Naive thymus-derived CD4-positive, alpha-beta T cell (primary cell): Measurements from ENCODE around the gene CACNG4. TPM values are rescaled to one million over a fixed set of nuclear protein-coding genes. Genes with fewer than 3 reads are reported as not detected.
"Not testable (repeated sequence)": the region's sequence is repeated elsewhere in the genome, so short reads cannot be mapped to it uniquely, and the experiment has no call there.

Experiments
- ATAC-seq: fragments of 150-1000 bp; cut with Tn5 transposase; 2 replicates; pipeline ENCODE4 v1.10.0; 2021; ENCODE audit warnings: mild to moderate bottlenecking, moderate library complexity
- CTCF ChIA-PET: fragments of 350-600 bp; sonication (Branson Sonifier 250); formaldehyde crosslinking; loops from one replicate; lab custom pipeline; 2021; ENCODE audit warnings: antibody characterized with exemption; lab: Charles Lee
- POLR2A ChIA-PET: fragments of 350-600 bp; sonication (Branson Sonifier 250); formaldehyde crosslinking; loops from one replicate; lab custom pipeline; 2021; ENCODE audit warnings: antibody characterized with exemption, inconsistent platforms; lab: Charles Lee
- DNase-seq, 9 donors: peaks; one replicate each; pipeline versions ENCODE4 v3.0.0 to v3.0.0-alpha.2; 2020 to 2022; ENCODE audit warnings: mixed read lengths in 1 of 9
- H3K27ac ChIP-seq: one replicate; pipeline ENCODE4 v1.7.0; 2013; ENCODE audit warnings: mild to moderate bottlenecking, low read depth, low read length, moderate library complexity
- H3K27me3 ChIP-seq, 2 donors: one replicate each; pipeline ENCODE4 v1.7.0; 2013; ENCODE audit warnings: low read length in 2 of 2, mild to moderate bottlenecking in 2 of 2, moderate library complexity in 2 of 2; ENCODE audit not compliant: control insufficient read depth in 2 of 2, insufficient read depth in 2 of 2
- H3K36me3 ChIP-seq, 3 experiments: 1 replicate in 2 of 3; 2 replicates in 1 of 3; pipeline ENCODE4 v1.7.0; 2013; ENCODE audit warnings: low read length in 3 of 3, mild to moderate bottlenecking in 3 of 3, moderate library complexity in 1 of 3; ENCODE audit not compliant: insufficient read depth in 3 of 3, control insufficient read depth in 2 of 3
- H3K4me1 ChIP-seq, 2 donors: one replicate each; pipeline ENCODE4 v1.7.0; 2013; ENCODE audit warnings: low read length in 2 of 2, mild to moderate bottlenecking in 2 of 2, moderate library complexity in 1 of 2; ENCODE audit not compliant: control insufficient read depth in 2 of 2, insufficient read depth in 2 of 2
- H3K4me3 ChIP-seq: 2 replicates; pipeline ENCODE4 v1.7.0; 2013; ENCODE audit warnings: mild to moderate bottlenecking, low read length
- H3K9me3 ChIP-seq, 3 experiments: 1 replicate in 2 of 3; 2 replicates in 1 of 3; pipeline ENCODE4 v1.7.0; 2013; ENCODE audit warnings: low read length in 3 of 3; ENCODE audit not compliant: control insufficient read depth in 2 of 3
- H3K27ac Mint-ChIP-seq, 9 donors: one replicate each; pipeline ENCODE4 v1.8.0; 2020 to 2022; ENCODE audit warnings: mixed read lengths in 9 of 9, mild to moderate bottlenecking in 8 of 9, moderate library complexity in 5 of 9, inconsistent platforms in 2 of 9
- H3K27me3 Mint-ChIP-seq, 5 donors: one replicate each; pipeline ENCODE4 v1.8.0; 2021 to 2022; ENCODE audit warnings: mixed read lengths in 5 of 5, mild to moderate bottlenecking in 1 of 5
- H3K36me3 Mint-ChIP-seq, 5 donors: one replicate each; pipeline ENCODE4 v1.8.0; 2020 to 2022; ENCODE audit warnings: mixed read lengths in 5 of 5, mild to moderate bottlenecking in 3 of 5, inconsistent platforms in 1 of 5
- H3K4me1 Mint-ChIP-seq, 7 donors: one replicate each; pipeline ENCODE4 v1.8.0; 2020 to 2022; ENCODE audit warnings: mixed read lengths in 7 of 7, mild to moderate bottlenecking in 3 of 7, inconsistent platforms in 1 of 7
- H3K4me3 Mint-ChIP-seq, 10 donors: one replicate each; pipeline ENCODE4 v1.8.0; 2020 to 2022; ENCODE audit warnings: mild to moderate bottlenecking in 10 of 10, mixed read lengths in 10 of 10, moderate library complexity in 6 of 10, inconsistent platforms in 2 of 10
- H3K9me3 Mint-ChIP-seq, 11 donors: one replicate each; pipeline ENCODE4 v1.8.0; 2020 to 2022; ENCODE audit warnings: mixed read lengths in 11 of 11, mild to moderate bottlenecking in 4 of 11, inconsistent platforms in 1 of 11, moderate library complexity in 1 of 11
- intact Hi-C, 2 donors: fragments of 100-400 bp; cut with micrococcal nuclease; formaldehyde crosslinking; loops; one replicate each; pipeline ENCODE4 v1.15.1; 2023
- polyA plus RNA-seq, 2 donors: library from polyadenylated mRNA; unstranded; fragments of 300-500 nt; fragmentation: Illumina TruSeq; gene quantifications; one replicate each; pipeline ENCODE4 v1.2.3, GENCODE V29; 2021
- total RNA-seq, 6 experiments: library from RNA in 5 of 6; stranded (reverse) in 5 of 6; gene quantifications; 1 replicate in 5 of 6; 2 replicates in 1 of 6; pipeline ENCODE4 v1.2.3 and lab custom pipeline; 2021 to 2026

Gene CACNG4
- total and polyA plus RNA-seq, 7 experiments from 2014 or later, result not detected

GRCh38 chr17:66971264-66971663, 6.8 kb downstream of the CACNG4 start:
- POLR2A ChIA-PET, result no interaction called here
- CTCF ChIA-PET, result no interaction called here
- Histone ChIP-seq H3K4me1 (no peaks in the 10 kb centered on the region), H3K27me3 (no peaks in the 10 kb centered on the region), H3K27ac (no peak overlapping the region), H3K36me3 (no peaks in the 10 kb centered on the region), H3K9me3 (no peaks in the 10 kb centered on the region), H3K4me3 (no peak overlapping the region)
- Mint-ChIP-seq H3K27ac (no peak overlapping the region), H3K4me3 (no peak overlapping the region), H3K27me3 (peaks cover 43 to 65% (median 56%) of the 10 kb centered on the region in 5 donors), H3K9me3 (peaks cover 0 to 1% (median 0%) of the 10 kb centered on the region in 11 donors), H3K4me1 (peaks cover 0 to 7% (median 6%) of the 10 kb centered on the region in 7 donors), H3K36me3 (peaks cover 0 to 4% (median 0%) of the 10 kb centered on the region in 5 donors)
- DNase-seq, result no peak
- intact Hi-C loops, result no loop called here
- no peak for ATAC-seq

GRCh38 chr17:66971730-66972441, 7.4 kb downstream of the CACNG4 start:
- Histone ChIP-seq H3K4me1 (no peaks in the 10 kb centered on the region), H3K4me3 (no peak overlapping the region), H3K36me3 (no peaks in the 10 kb centered on the region), H3K27ac (no peak overlapping the region), H3K9me3 (no peaks in the 10 kb centered on the region), H3K27me3 (no peaks in the 10 kb centered on the region)
- DNase-seq (no peak), ATAC-seq (no peak)
- no peak overlapping the region for H3K4me3 Mint-ChIP-seq
- H3K9me3 Mint-ChIP-seq, result no peaks in the 10 kb centered on the region
- ChIA-PET POLR2A (no interaction called here), CTCF (no interaction called here)
- no peak overlapping the region for H3K27ac Mint-ChIP-seq
- peaks cover 40 to 65% (median 55%) of the 10 kb centered on the region in 5 donors for H3K27me3 Mint-ChIP-seq
- H3K4me1 Mint-ChIP-seq, result peaks cover 0 to 3% (median under 1%) of the 10 kb centered on the region in 7 donors
- H3K36me3 Mint-ChIP-seq, result peaks cover 0 to 4% (median 0%) of the 10 kb centered on the region in 5 donors
- intact Hi-C loops, result no loop called here

DNA sequence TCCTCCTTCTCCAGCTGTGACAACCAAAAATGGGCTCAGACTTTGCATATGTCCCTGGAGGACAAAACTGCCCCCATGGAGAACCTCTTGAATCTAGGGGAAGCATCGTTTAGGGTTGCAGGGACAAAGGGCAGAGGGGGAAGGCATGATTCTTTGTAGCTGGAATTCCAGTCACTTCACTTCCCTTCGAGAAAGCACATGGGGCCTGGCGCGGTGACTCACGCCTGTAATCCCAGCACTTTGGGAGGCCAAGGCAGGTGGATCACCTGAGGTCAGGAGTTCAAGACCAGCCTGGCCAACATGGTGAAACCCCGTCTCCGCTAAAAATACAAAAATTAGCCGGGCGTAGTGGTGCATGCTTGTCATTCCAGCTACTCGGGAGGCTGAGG, 7.9 kb downstream of the CACNG4 start:
- H3K27ac Mint-ChIP-seq, POLR2A ChIA-PET, H3K4me1 Mint-ChIP-seq, H3K27ac ChIP-seq, DNase-seq, H3K36me3 ChIP-seq, H3K36me3 Mint-ChIP-seq, CTCF ChIA-PET, H3K27me3 ChIP-seq, ATAC-seq, H3K4me3 ChIP-seq, H3K9me3 Mint-ChIP-seq, H3K9me3 ChIP-seq, H3K4me1 ChIP-seq, H3K4me3 Mint-ChIP-seq, intact Hi-C loops: not testable (repeated sequence)
- peaks cover 38 to 63% (median 53%) of the 10 kb centered on the region in 5 donors for H3K27me3 Mint-ChIP-seq

DNA sequence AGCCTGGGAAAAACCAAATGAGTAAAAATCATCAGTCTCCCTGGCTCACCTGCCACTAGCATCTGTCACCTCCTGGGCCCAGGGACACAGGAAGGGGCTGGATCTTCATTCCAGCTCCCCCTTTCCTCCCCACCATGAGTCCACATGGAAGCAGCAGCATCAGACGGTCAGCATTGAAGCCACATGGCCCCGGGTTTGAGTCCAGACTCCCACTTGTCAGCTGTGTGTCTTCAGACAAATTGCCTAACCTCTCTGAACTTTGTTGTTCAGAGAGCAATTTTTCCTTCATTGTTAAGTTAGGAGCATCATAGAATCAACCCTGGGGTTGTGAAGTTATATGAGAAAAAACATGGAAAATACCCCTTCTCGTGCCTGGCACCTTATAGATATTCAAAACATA, 10.7 kb downstream of the CACNG4 start:
- no peaks in the 10 kb centered on the region for H3K9me3 Mint-ChIP-seq
- CTCF ChIA-PET, result no interaction called here

DNA sequence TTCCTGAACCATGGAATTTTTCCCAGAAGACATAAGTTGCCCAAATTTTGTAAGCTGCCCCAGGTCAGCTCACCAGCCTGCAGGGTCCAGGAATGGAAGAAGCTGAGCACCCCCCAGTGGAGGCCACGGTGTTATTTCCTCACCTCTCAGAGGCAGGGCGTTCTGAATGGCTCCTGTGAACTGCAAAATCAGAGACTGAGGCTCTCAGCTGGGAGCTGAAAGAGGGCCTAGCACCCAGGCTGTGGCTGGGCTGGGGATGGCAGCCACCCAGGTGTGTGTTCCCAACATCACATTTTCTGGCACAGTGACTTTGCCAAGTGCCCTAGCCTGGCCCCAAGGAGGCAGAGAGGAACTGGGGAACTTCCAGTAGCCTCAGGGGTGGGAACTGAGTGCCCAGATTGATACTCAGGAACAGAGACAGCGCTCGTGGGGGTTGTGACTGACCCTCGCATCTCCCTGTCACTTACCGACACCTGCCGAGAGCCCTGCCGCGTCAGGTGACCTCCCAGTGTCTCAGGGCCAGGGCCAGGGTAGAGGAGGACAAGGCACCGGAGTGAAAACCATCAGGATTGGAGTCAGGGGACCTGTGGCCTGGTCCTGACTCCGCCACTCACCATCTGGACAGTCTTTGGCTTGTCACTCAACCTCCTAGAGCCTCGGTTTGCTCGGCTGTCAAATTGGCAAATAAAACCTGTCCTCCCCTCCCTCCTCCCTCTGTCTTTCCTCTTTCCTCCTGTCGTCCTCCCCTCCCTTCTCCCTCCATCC, 11.3 kb downstream of the CACNG4 start:
- Histone ChIP-seq H3K36me3 (no peaks in the 10 kb centered on the region), H3K9me3 (no peaks in the 10 kb centered on the region), H3K4me1 (no peaks in the 10 kb centered on the region), H3K4me3 (no peak overlapping the region), H3K27me3 (no peaks in the 10 kb centered on the region), H3K27ac (no peak overlapping the region)
- H3K9me3 Mint-ChIP-seq, result no peaks in the 10 kb centered on the region
- H3K27me3 Mint-ChIP-seq, result peaks cover 21 to 51% (median 43%) of the 10 kb centered on the region in 5 donors
- no peak overlapping the region for H3K27ac Mint-ChIP-seq
- no peak overlapping the region for H3K4me3 Mint-ChIP-seq
- intact Hi-C loops, result no loop called here
- ATAC-seq (no peak), DNase-seq (no peak)
- CTCF ChIA-PET, result no interaction called here
- H3K4me1 Mint-ChIP-seq, result peaks cover 0 to 3% (median 0%) of the 10 kb centered on the region in 7 donors
- POLR2A ChIA-PET, result no interaction called here
- H3K36me3 Mint-ChIP-seq, result no peaks in the 10 kb centered on the region

More for the DNA sequence above, 10.7 kb downstream of the CACNG4 start:
- Mint-ChIP-seq H3K4me3 (no peak overlapping the region), H3K4me1 (peaks cover 0 to 3% (median 0%) of the 10 kb centered on the region in 7 donors), H3K27ac (no peak overlapping the region), H3K27me3 (peaks cover 26 to 57% (median 48%) of the 10 kb centered on the region in 5 donors), H3K36me3 (no peaks in the 10 kb centered on the region)
- Histone ChIP-seq H3K4me1 (no peaks in the 10 kb centered on the region), H3K9me3 (no peaks in the 10 kb centered on the region), H3K27me3 (no peaks in the 10 kb centered on the region), H3K36me3 (no peaks in the 10 kb centered on the region), H3K4me3 (no peak overlapping the region), H3K27ac (no peak overlapping the region)
- POLR2A ChIA-PET, result no interaction called here
- intact Hi-C loops, result no loop called here
- DNase-seq, result no peak
- ATAC-seq, result no peak

DNA sequence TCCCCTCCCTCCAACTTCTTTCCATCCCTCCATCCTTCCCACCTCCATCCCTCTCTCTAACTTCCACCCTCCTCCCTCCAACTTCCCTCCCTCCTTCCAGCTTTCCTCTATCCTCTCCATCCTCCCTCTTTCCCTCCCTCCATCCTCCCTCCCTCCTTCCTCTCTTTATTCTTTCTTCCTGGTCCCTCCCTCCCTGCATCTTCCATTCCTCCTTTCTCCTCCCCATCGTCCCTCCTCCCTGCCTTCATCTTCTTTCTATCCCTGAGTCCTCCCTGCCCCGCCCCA, 11.8 kb downstream of the CACNG4 start:
- peaks cover 21 to 54% (median 40%) of the 10 kb centered on the region in 5 donors for H3K27me3 Mint-ChIP-seq
- POLR2A ChIA-PET, result no interaction called here

More for the DNA sequence above, 11.8 kb downstream of the CACNG4 start:
- CTCF ChIA-PET, result no interaction called here
- no peaks in the 10 kb centered on the region for H3K36me3 ChIP-seq
- H3K4me1 Mint-ChIP-seq, result peaks cover 0 to 3% (median 0%) of the 10 kb centered on the region in 7 donors
- H3K36me3 Mint-ChIP-seq, result no peaks in the 10 kb centered on the region
- no peak overlapping the region for H3K4me3 Mint-ChIP-seq
- no peak overlapping the region for H3K4me3 ChIP-seq
- no peaks in the 10 kb centered on the region for H3K9me3 ChIP-seq
- no peaks in the 10 kb centered on the region for H3K4me1 ChIP-seq
- no peaks in the 10 kb centered on the region for H3K9me3 Mint-ChIP-seq
- no peak overlapping the region for H3K27ac ChIP-seq
- ATAC-seq (no peak), DNase-seq (no peak)
- no peaks in the 10 kb centered on the region for H3K27me3 ChIP-seq
- intact Hi-C loops, result no loop called here
- H3K27ac Mint-ChIP-seq, result no peak overlapping the region
